ENCODE data around the gene KRT15.
A peak's percentile ranks its signal among the peaks of the same experiment; 100 is the strongest.

Gene KRT15

GRCh38 chr17:41522301-41523224 lies 3.9 kb upstream of the KRT15 start:
- no peak for DNase-seq
- Histone ChIP-seq H3K27ac (ENCODE audit: low read length, poor library complexity, severe bottlenecking) (peak overlapping the region; percentile 36), H3K4ac (ENCODE audit: low read depth in 1 of 2, low read length in 2 of 2) (peak overlapping the region; percentile 49 to 62), H2BK120ac (ENCODE audit: low read depth, low read length) (peak overlapping the region; percentile 45), H3K9me3 (ENCODE audit: control insufficient read depth, low read length) (no peaks in the 10 kb centered on the region), H4K8ac (ENCODE audit: low read length) (peak overlapping the region; percentile 83), H3K27me3 (ENCODE audit: control insufficient read depth in 1 of 2, insufficient read depth in 1 of 2, low read length in 2 of 2) (peaks cover 0 to 15% of the 10 kb centered on the region in 2 experiments), H3K14ac (ENCODE audit: low read length in 2 of 2) (no peak overlapping the region), H3K9ac (ENCODE audit: low read length) (no peak overlapping the region), H3K4me2 (ENCODE audit: low read length, poor library complexity, severe bottlenecking) (no peak overlapping the region), H3K79me1 (replicated peaks; ENCODE audit: low read length, poor library complexity, severe bottlenecking) (peaks cover under 1% of the 10 kb centered on the region), H3K36me3 (ENCODE audit: control insufficient read depth in 1 of 2, insufficient read depth in 2 of 2, low read depth in 1 of 2, low read length in 2 of 2) (peaks cover 0 to 26% of the 10 kb centered on the region in 2 experiments), H3K4me1 (ENCODE audit: control insufficient read depth, insufficient read depth, low read depth, low read length) (peaks cover 39% of the 10 kb centered on the region), H2AFZ (ENCODE audit: low read depth, low read length) (no peak overlapping the region), H2BK15ac (ENCODE audit: low read depth, poor library complexity, severe bottlenecking) (peak overlapping the region; percentile 76), H2AK5ac (ENCODE audit: low read length, severe bottlenecking) (peak overlapping the region; percentile 57), H4K91ac (ENCODE audit: low read length) (peak overlapping the region; percentile 93), H3K4me3 (ENCODE audit: insufficient read depth in 1 of 2, low read depth in 1 of 2, low read length in 2 of 2) (no peak overlapping the region), H2BK12ac (ENCODE audit: low read length in 2 of 2) (peak overlapping the region; percentile 29 to 65), H2BK5ac (ENCODE audit: low read depth, low read length, poor library complexity, severe bottlenecking) (no peak overlapping the region), H3K23ac (ENCODE audit: low read length in 2 of 2) (no peak overlapping the region), H3K18ac (ENCODE audit: low read depth in 1 of 2, low read length in 2 of 2) (peak overlapping the region in 1 of 2 experiments; percentile 56)
- 90% methylated on average over 11 of the region's 12 CpGs for WGBS

- peak overlapping the region; percentile 36 for H3K27ac ChIP-seq (ENCODE audit: low read length, poor library complexity, severe bottlenecking)
- peak; percentile 90 for DNase-seq
- no peak overlapping the region for H3K4me2 ChIP-seq (ENCODE audit: low read length, poor library complexity, severe bottlenecking)
- peak overlapping the region; percentile 49 to 62 for H3K4ac ChIP-seq (ENCODE audit: low read depth in 1 of 2, low read length in 2 of 2)
- peaks cover 0 to 28% of the 10 kb centered on the region in 2 experiments for H3K36me3 ChIP-seq (ENCODE audit: control insufficient read depth in 1 of 2, insufficient read depth in 2 of 2, low read depth in 1 of 2, low read length in 2 of 2)
- H3K79me1 ChIP-seq (replicated peaks; ENCODE audit: low read length, poor library complexity, severe bottlenecking): no peaks in the 10 kb centered on the region
- H4K91ac ChIP-seq (ENCODE audit: low read length): peak overlapping the region; percentile 93
- H3K9ac ChIP-seq (ENCODE audit: low read length): no peak overlapping the region
- peaks cover 34% of the 10 kb centered on the region for H3K4me1 ChIP-seq (ENCODE audit: control insufficient read depth, insufficient read depth, low read depth, low read length)
- H3K9me3 ChIP-seq (ENCODE audit: control insufficient read depth, low read length): no peaks in the 10 kb centered on the region
- H2AFZ ChIP-seq (ENCODE audit: low read depth, low read length): no peak overlapping the region
- H2AK5ac ChIP-seq (ENCODE audit: low read length, severe bottlenecking): peak overlapping the region; percentile 58
- H3K23ac ChIP-seq (ENCODE audit: low read length in 2 of 2): no peak overlapping the region
- H3K27me3 ChIP-seq (ENCODE audit: control insufficient read depth in 1 of 2, insufficient read depth in 1 of 2, low read length in 2 of 2): peaks cover 0 to 17% of the 10 kb centered on the region in 2 experiments
- WGBS: 35% methylated on average over 6 of the region's 6 CpGs
- peak overlapping the region; percentile 83 for H4K8ac ChIP-seq (ENCODE audit: low read length)
- H3K14ac ChIP-seq (ENCODE audit: low read length in 2 of 2): no peak overlapping the region
- no peak overlapping the region for H2BK5ac ChIP-seq (ENCODE audit: low read depth, low read length, poor library complexity, severe bottlenecking)
- peak overlapping the region; percentile 45 to 83 for H2BK12ac ChIP-seq (ENCODE audit: low read length in 2 of 2)
- peak overlapping the region; percentile 64 for H2BK120ac ChIP-seq (ENCODE audit: low read depth, low read length)
- H2BK15ac ChIP-seq (ENCODE audit: low read depth, poor library complexity, severe bottlenecking): peak overlapping the region; percentile 90
- peak overlapping the region; percentile 64 to 79 for H3K18ac ChIP-seq (ENCODE audit: low read depth in 1 of 2, low read length in 2 of 2)
- H3K4me3 ChIP-seq (ENCODE audit: insufficient read depth in 1 of 2, low read depth in 1 of 2, low read length in 2 of 2): no peak overlapping the region
These were observed 3.0 kb upstream of the KRT15 start for GRCh38 chr17:41521574-41522261.

- peak overlapping the region; percentile 78 for H2BK15ac ChIP-seq (ENCODE audit: low read depth, poor library complexity, severe bottlenecking)
- H2BK5ac ChIP-seq (ENCODE audit: low read depth, low read length, poor library complexity, severe bottlenecking): no peak overlapping the region
- H4K8ac ChIP-seq (ENCODE audit: low read length): no peak overlapping the region
- H3K4me1 ChIP-seq (ENCODE audit: control insufficient read depth, insufficient read depth, low read depth, low read length): peaks cover 31% of the 10 kb centered on the region
- H3K27me3 ChIP-seq (ENCODE audit: control insufficient read depth in 1 of 2, insufficient read depth in 1 of 2, low read length in 2 of 2): peaks cover 0 to 24% of the 10 kb centered on the region in 2 experiments
- H2BK120ac ChIP-seq (ENCODE audit: low read depth, low read length): peak overlapping the region; percentile 64
- H2AK5ac ChIP-seq (ENCODE audit: low read length, severe bottlenecking): peak overlapping the region; percentile 61
- H3K9me3 ChIP-seq (ENCODE audit: control insufficient read depth, low read length): no peaks in the 10 kb centered on the region
- H3K14ac ChIP-seq (ENCODE audit: low read length in 2 of 2): peak overlapping the region in 1 of 2 experiments; percentile 19
- no peaks in the 10 kb centered on the region for H3K79me1 ChIP-seq (replicated peaks; ENCODE audit: low read length, poor library complexity, severe bottlenecking)
- no peak overlapping the region for H2AFZ ChIP-seq (ENCODE audit: low read depth, low read length)
- peak overlapping the region in 1 of 2 experiments; percentile 45 for H2BK12ac ChIP-seq (ENCODE audit: low read length in 2 of 2)
- peaks cover 0 to 29% of the 10 kb centered on the region in 2 experiments for H3K36me3 ChIP-seq (ENCODE audit: control insufficient read depth in 1 of 2, insufficient read depth in 2 of 2, low read depth in 1 of 2, low read length in 2 of 2)
- peak overlapping the region; percentile 16 to 64 for H3K18ac ChIP-seq (ENCODE audit: low read depth in 1 of 2, low read length in 2 of 2)
- H3K27ac ChIP-seq (ENCODE audit: low read length, poor library complexity, severe bottlenecking): no peak overlapping the region
- no peak overlapping the region for H3K4me3 ChIP-seq (ENCODE audit: insufficient read depth in 1 of 2, low read depth in 1 of 2, low read length in 2 of 2)
- 70% methylated on average over 9 of the region's 10 CpGs for WGBS
- no peak overlapping the region for H3K4me2 ChIP-seq (ENCODE audit: low read length, poor library complexity, severe bottlenecking)
- DNase-seq: no peak
- H4K91ac ChIP-seq (ENCODE audit: low read length): peak overlapping the region; percentile 68
- H3K4ac ChIP-seq (ENCODE audit: low read depth in 1 of 2, low read length in 2 of 2): peak overlapping the region; percentile 24 to 41
- no peak overlapping the region for H3K23ac ChIP-seq (ENCODE audit: low read length in 2 of 2)
- H3K9ac ChIP-seq (ENCODE audit: low read length): no peak overlapping the region
These were observed 2.3 kb upstream of the KRT15 start for GRCh38 chr17:41520821-41521521.
